Neural cell (in vitro differentiated cells): ENCODE results near the gene GPT2.

Experiments used
- CTCF ChIP-seq: fragments of 450-650 bp; IDR thresholded peaks from 2 replicates; pipeline ENCODE4 v1.5.1; 2014; ENCODE audit warnings: antibody characterized with exemption, mild to moderate bottlenecking, moderate library complexity; ENCODE audit not compliant: poor library complexity, severe bottlenecking
- EP300 ChIP-seq: fragments of 450-650 bp; conservative IDR thresholded peaks from 2 replicates; pipeline ENCODE4 v1.6.1; 2014; ENCODE audit warnings: antibody characterized with exemption, mild to moderate bottlenecking, moderate library complexity; ENCODE audit not compliant: poor library complexity, severe bottlenecking
- EZH2 ChIP-seq: fragments of 200-600, 300-800 bp; shearing (Covaris generic), sonication (generic); IDR thresholded peaks from 2 replicates; pipeline ENCODE4 v1.6.1; 2014; ENCODE audit warnings: antibody characterized with exemption, low read length, borderline replicate concordance, mild to moderate bottlenecking; ENCODE audit not compliant: insufficient read depth, poor library complexity, severe bottlenecking
- MXI1 ChIP-seq: fragments of 450-650 bp; conservative IDR thresholded peaks from 2 replicates; pipeline ENCODE4 v1.6.1; 2014; ENCODE audit warnings: antibody characterized with exemption, mild to moderate bottlenecking; ENCODE audit not compliant: poor library complexity, severe bottlenecking
- POLR2AphosphoS5 ChIP-seq: IDR thresholded peaks from 2 replicates; pipeline ENCODE4 v1.6.1; 2012
- RAD21 ChIP-seq: fragments of 450-650 bp; conservative IDR thresholded peaks from 2 replicates; pipeline ENCODE4 v1.6.1; 2014; ENCODE audit warnings: antibody characterized with exemption, mild to moderate bottlenecking, moderate library complexity
- REST ChIP-seq: IDR thresholded peaks from 2 replicates; pipeline ENCODE4 v1.6.1; 2012; ENCODE audit warnings: borderline replicate concordance
- TAF1 ChIP-seq: IDR thresholded peaks from 2 replicates; pipeline ENCODE4 v1.6.1; 2012; ENCODE audit warnings: low read depth

GRCh38 chr16:46915483-46916025, 31.4 kb downstream of the GPT2 start:
- TF ChIP-seq CTCF (no peak), EZH2 (no peak), POLR2AphosphoS5 (no peak), TAF1 (no peak), EP300 (no peak), MXI1 (no peak), REST (no peak), RAD21 (no peak)
